ENCODE measurements around the gene UQCR11. TPM values are rescaled to one million over a fixed set of nuclear protein-coding genes. Genes with fewer than 3 reads are reported as not detected.

The UQCR11 gene
- total RNA-seq, 1 donor from 2014 or later, result 171 TPM

DNA sequence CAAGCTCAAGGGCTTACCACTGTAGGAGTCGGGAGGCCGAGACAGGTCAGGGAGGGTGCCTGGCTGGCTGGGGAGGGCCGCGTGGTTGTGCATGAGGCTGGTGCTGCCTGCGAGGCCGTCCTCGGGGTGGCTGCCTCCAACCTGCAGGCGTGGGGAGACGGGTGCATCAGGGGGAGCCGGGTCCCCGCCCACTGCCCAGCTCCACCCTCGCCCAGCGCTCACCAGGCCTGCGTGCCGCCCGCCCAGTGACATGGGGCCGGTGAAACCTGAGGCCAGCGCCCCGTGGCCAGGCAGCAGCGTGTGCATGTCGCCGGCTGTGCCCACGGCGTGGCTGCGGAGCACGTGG is 13.8 kb upstream of the UQCR11 start:
- Mint-ChIP-seq H3K27ac (no peak overlapping the region), H3K27me3 (no peaks in the 10 kb centered on the region), H3K4me1 (ENCODE audit: low read depth) (no peaks in the 10 kb centered on the region), H3K9me3 (ENCODE audit: low read depth) (no peaks in the 10 kb centered on the region), H3K36me3 (ENCODE audit: insufficient read depth) (peaks cover 28% of the 10 kb centered on the region), H3K4me3 (ENCODE audit: low read depth) (no peak overlapping the region)
- no peak for DNase-seq (ENCODE audit: low spot score, unreplicated experiment)
- TF ChIP-seq, protein P1, sequence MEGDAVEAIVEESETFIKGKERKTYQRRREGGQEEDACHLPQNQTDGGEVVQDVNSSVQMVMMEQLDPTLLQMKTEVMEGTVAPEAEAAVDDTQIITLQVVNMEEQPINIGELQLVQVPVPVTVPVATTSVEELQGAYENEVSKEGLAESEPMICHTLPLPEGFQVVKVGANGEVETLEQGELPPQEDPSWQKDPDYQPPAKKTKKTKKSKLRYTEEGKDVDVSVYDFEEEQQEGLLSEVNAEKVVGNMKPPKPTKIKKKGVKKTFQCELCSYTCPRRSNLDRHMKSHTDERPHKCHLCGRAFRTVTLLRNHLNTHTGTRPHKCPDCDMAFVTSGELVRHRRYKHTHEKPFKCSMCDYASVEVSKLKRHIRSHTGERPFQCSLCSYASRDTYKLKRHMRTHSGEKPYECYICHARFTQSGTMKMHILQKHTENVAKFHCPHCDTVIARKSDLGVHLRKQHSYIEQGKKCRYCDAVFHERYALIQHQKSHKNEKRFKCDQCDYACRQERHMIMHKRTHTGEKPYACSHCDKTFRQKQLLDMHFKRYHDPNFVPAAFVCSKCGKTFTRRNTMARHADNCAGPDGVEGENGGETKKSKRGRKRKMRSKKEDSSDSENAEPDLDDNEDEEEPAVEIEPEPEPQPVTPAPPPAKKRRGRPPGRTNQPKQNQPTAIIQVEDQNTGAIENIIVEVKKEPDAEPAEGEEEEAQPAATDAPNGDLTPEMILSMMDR (IDR thresholded peaks at IDR 0.05; ENCODE audit: unreplicated experiment), result no peak

DNA sequence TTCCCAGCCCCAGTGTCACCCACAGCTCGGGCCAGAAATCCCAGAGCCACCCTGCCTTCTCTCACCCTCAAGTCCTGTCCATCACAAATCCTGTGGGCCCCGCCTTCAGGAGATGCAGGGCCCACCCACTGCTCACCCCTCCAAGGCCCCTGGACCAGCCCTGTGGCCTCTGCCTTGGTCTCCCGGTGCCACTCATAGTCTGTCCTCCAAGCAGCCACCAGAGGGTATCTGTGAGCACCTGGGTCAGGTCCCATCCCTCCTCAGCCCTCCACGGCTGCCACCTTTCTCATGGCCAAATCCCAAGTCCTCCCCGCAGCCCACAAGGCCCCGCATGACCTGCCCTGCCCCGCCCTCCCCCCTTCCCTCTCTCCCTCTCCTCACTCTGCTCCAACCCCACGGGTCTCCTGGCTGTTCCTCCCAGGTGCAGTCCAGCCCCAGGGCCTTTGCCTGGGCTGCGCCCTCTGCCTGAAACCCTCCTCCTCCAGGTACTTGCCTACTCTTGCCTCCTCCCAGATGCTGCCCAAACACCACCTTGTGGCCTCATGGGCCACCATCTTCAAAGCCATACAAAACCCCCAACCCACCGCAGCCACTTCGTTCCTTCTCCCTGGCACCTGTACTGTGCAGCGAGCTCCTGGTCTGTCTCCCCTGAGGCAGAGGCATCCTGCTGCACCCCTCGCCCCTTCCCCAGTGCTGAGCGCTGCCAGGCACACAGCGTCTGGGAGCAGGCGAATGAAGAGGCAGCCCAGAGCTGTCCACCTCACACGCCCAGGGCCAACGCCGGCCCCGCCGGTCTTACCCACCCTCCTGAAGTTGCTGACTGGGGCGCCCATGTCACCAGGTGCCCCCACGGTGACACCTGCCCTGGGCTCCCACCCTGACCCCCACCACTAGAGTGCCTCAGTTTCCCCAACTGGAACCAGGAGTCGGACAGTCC is 13.2 kb upstream of the UQCR11 start:
- Mint-ChIP-seq H3K9me3 (ENCODE audit: low read depth) (no peaks in the 10 kb centered on the region), H3K36me3 (ENCODE audit: insufficient read depth) (peaks cover 28% of the 10 kb centered on the region), H3K4me1 (ENCODE audit: low read depth) (no peaks in the 10 kb centered on the region), H3K27ac (peak overlapping the region; percentile 85), H3K4me3 (ENCODE audit: low read depth) (no peak overlapping the region), H3K27me3 (no peaks in the 10 kb centered on the region)
- TF ChIP-seq, protein P1 (IDR thresholded peaks at IDR 0.05; ENCODE audit: unreplicated experiment), result peak; percentile 51
- no peak for DNase-seq (ENCODE audit: low spot score, unreplicated experiment)

DNA sequence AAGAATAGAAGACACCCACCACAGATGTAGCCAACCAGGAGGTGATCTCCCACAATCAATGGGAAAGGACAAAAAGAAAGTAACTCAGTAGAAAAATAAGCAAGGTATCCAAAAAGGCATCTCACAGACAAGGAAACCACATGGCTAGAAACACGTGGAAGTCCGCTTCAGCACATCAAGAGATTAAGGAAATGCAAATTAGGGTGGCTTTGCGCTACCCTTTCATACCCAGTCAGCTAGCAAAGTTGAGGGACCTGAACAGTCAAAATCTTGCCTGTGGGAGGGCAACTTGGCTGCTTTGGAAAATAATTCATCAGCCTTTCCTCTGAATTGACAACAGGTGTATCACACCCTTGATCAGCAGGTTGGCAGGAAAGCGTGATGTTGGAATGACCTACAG is 11.6 kb upstream of the UQCR11 start:
- H3K27me3 Mint-ChIP-seq, result no peaks in the 10 kb centered on the region
- no peaks in the 10 kb centered on the region for H3K9me3 Mint-ChIP-seq (ENCODE audit: low read depth)
- no peak overlapping the region for H3K4me3 Mint-ChIP-seq (ENCODE audit: low read depth)
- TF ChIP-seq, protein P1 (IDR thresholded peaks at IDR 0.05; ENCODE audit: unreplicated experiment), result no peak
- no peak for DNase-seq (ENCODE audit: low spot score, unreplicated experiment)
- peak overlapping the region; percentile 45 for H3K27ac Mint-ChIP-seq
- H3K4me1 Mint-ChIP-seq (ENCODE audit: low read depth), result no peaks in the 10 kb centered on the region
- H3K36me3 Mint-ChIP-seq (ENCODE audit: insufficient read depth), result peaks cover 26% of the 10 kb centered on the region

DNA sequence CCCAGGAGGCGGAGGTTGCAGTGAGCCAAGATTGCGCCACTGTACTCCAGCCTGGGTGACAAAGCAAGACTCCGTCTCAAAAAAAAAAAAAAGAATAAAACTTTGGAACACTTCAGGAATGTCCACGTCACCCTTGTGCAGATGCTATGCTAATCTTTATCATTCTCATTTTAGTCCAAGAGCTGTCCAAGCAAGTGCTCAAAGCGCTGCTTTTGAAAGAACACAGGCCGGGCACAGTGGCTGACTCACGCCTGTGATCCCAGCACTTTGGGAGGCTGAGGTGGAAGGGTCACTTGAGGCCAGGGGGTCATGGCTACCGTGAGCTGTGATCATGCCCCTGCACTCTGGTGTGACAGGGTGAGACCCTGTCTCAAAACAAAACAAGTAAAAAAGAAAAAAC is 11.1 kb upstream of the UQCR11 start:
- Mint-ChIP-seq H3K27ac (no peak overlapping the region), H3K36me3 (ENCODE audit: insufficient read depth) (peaks cover 26% of the 10 kb centered on the region)

DNA sequence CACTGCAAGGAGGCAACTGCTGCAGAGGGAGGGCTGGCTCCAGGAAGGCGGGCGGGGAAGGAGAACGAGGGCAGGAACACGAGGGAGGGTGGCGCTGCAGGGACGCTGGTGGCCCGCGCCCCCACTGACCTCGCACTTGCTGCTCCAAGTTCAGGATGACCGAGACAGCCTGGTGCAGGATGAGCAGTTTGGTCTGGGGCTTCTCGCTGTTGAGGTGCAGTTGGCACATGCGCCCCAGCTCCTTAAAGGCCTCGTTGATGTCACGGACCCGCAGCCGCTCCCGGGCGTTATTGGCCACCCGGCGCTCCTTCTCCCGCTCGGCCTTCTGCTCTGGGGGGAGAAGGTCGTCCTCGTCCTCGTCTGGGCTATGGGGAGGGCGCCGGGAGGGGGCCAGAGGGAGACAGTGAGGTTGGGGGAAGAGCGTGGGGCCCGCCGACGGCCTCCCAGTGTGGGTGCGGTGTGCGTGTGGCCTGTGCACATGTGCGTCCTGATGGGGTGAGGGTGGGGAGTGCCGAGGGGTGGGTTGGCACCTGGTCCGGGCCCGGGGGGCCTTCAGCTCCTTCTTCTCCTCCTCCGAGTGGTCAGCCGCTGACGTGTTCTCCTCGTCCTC is 10.0 kb upstream of the UQCR11 start:
- DNase-seq (ENCODE audit: low spot score, unreplicated experiment), result no peak
- Mint-ChIP-seq H3K36me3 (ENCODE audit: insufficient read depth) (peaks cover 30% of the 10 kb centered on the region), H3K4me1 (ENCODE audit: low read depth) (no peaks in the 10 kb centered on the region), H3K4me3 (ENCODE audit: low read depth) (no peak overlapping the region), H3K27me3 (no peaks in the 10 kb centered on the region), H3K27ac (no peak overlapping the region), H3K9me3 (ENCODE audit: low read depth) (no peaks in the 10 kb centered on the region)
- TF ChIP-seq, protein P1 (IDR thresholded peaks at IDR 0.05; ENCODE audit: unreplicated experiment), result no peak

More for the DNA sequence above, 11.1 kb upstream of the UQCR11 start:
- H3K9me3 Mint-ChIP-seq (ENCODE audit: low read depth), result no peaks in the 10 kb centered on the region
- H3K4me3 Mint-ChIP-seq (ENCODE audit: low read depth), result no peak overlapping the region
- TF ChIP-seq, protein P1 (IDR thresholded peaks at IDR 0.05; ENCODE audit: unreplicated experiment), result no peak
- H3K27me3 Mint-ChIP-seq, result no peaks in the 10 kb centered on the region
- DNase-seq (ENCODE audit: low spot score, unreplicated experiment), result no peak
- no peaks in the 10 kb centered on the region for H3K4me1 Mint-ChIP-seq (ENCODE audit: low read depth)

Data from progenitor cell of endocrine pancreas (in vitro differentiated cells).